VCaP (cell line): ENCODE results near the gene CLEC2D.
"Not testable (repeated sequence)": the region's sequence is repeated elsewhere in the genome, so short reads cannot be mapped to it uniquely, and the experiment has no call there.

Source experiments
- H3K27ac ChIP-seq: fragments of 450-650 bp; 2 replicates; pipeline ENCODE4 v1.5.1; 2017
- TF ChIP-seq, protein P1 (sequence below): fragments of 450-650 bp; conservative IDR thresholded peaks from 2 replicates; pipeline ENCODE4 v1.5.1; 2017; ENCODE audit warnings: mild to moderate bottlenecking, moderate library complexity

CLEC2D gene

DNA sequence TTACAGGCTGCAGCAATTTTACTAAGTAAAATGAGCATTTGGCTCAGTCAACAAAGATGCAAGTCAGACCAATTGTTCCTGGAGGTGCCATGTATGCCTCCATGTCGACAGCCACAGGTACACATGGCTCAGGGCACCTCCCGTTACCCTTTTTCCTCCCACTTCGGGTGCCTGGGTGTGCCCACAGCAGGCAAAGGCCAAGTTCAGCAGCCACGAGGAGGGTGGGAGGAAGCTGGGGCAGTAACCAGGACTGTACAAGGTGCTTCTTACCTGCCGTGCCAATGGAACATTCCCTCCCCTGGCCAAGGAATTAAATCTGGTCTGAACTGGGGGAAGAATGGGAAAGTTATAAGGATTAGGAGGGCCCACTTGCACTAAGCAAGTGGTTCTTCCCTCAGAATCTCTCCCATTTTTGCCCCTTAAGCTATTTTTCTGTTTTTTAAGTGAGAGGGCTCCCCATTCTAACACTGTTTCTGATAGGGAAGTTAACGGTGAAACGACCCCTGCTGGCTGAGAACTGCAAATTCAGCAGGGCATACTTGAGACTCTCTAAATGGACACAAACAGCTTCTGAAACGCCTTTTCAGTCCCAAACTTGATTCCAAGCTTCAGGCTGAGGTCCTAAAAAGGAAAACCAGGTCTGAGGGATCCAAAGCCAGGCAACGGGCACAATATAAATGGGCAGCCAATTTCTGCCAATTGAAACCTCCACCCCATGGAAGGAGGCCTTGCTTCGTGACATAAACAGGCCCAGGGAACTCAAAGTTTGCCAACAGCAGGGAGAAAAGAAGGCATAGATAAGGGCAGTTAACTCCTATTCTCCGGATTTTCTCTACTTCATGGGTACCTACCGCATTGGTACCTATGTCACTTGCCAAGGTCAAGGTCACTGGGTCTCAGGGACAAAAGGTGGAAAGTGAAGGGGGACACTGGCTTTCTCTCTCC lies 38.6 kb downstream of the CLEC2D start:
- TF ChIP-seq, protein P1, sequence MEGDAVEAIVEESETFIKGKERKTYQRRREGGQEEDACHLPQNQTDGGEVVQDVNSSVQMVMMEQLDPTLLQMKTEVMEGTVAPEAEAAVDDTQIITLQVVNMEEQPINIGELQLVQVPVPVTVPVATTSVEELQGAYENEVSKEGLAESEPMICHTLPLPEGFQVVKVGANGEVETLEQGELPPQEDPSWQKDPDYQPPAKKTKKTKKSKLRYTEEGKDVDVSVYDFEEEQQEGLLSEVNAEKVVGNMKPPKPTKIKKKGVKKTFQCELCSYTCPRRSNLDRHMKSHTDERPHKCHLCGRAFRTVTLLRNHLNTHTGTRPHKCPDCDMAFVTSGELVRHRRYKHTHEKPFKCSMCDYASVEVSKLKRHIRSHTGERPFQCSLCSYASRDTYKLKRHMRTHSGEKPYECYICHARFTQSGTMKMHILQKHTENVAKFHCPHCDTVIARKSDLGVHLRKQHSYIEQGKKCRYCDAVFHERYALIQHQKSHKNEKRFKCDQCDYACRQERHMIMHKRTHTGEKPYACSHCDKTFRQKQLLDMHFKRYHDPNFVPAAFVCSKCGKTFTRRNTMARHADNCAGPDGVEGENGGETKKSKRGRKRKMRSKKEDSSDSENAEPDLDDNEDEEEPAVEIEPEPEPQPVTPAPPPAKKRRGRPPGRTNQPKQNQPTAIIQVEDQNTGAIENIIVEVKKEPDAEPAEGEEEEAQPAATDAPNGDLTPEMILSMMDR = peak; percentile 88
- H3K27ac ChIP-seq = no peak overlapping the region

DNA sequence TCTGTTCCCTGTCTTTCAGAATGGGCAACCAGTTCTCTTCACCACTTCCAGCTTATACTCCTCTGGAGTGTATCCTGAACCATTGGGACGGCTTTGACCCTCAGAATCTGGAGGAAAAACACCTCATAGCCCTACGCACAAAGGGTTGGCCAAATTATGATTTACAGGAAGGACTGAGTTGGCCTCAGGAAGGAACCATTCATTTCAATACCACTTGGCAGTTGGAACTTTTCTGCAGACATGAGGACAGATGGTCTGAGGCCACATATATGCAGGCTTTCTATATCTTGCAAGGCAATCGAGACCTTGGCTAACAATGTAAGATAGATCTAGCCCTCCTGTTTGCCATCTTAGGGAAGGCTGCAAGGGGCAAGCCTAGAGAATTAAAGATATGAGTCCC lies 39.3 kb downstream of the CLEC2D start:
- TF ChIP-seq, protein P1 = no peak
- no peak overlapping the region for H3K27ac ChIP-seq

DNA sequence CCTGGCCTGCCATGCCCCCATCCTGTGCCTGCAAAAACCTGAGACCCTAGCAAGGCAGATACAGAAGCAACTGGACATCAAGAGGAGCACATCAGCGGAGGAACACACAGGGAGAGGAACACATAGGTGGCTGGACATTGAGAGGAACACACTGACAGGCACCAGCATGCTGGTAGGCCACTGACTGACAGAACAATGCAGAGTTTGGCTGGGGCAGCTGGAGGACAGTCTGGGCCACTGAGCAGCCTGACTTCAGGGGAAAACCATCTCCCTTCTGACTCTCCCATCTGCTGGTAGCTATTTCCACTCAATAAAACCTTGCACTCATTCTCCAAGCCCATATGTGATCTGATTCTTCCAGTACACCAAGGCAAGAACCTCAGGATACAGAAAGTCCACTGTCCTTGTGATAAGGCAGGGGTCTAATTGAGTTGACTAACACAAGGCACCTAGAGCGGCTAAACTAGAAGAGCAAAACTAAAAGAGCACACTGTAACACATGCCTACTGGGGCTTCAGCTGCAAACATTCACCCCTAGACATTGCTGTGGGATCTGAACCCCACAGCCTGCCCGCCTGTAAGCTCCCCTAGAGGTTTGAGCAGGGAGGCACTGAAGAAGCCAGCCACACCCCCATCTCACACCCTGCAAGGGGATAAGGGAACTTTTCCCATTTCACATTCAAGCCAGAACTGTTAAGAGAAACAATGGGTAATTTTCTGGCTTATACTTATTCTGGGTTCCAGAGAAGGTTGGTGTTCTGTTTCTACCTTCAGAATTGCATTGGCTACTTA lies 41.3 kb downstream of the CLEC2D start:
- no peak overlapping the region for H3K27ac ChIP-seq
- TF ChIP-seq, protein P1 = no peak

DNA sequence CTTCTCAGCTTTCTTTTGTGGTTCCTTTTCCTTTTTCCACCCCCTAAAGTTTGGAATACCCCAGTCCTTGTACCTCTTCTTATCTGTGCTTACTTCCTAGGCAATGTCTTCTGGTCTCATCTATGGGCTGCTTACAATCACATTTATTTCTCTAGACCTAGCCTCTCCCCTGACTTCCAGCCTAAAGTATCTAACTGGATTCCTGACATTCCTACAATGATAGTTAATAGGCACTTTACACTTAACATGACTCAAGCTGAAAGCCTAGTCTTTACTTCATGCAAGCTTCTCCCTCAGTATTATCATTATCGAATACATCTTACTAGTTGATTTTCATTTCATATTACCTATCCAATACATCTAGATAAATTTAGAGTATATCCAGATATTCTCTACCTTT lies 42.2 kb downstream of the CLEC2D start:
- TF ChIP-seq, protein P1 = no peak
- no peak overlapping the region for H3K27ac ChIP-seq

DNA sequence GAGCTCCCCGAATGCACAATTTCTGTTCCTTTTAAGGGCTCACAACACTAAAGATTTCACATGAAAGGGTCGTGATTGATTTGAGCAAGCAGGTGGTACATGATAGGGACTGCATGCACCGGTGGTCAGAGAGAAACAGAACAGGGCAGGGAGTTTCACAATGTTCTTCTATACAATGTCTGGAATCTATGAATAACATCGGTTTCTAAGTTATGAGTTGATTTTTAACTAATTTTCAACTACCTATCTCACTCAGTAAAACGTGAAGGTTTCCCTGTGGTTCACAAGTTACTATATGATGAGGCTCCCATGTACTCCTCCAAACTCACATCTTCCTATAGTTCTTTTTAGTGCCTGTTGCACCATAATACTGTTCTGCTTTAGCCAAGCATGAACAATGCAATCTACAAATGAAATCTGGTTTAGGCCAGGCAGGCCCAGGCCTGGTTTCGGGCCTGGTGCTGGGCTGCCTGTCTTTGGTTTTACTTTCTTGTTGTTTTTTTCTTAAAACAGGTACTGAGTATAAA lies 43.6 kb downstream of the CLEC2D start:
- H3K27ac ChIP-seq = not testable (repeated sequence)

DNA sequence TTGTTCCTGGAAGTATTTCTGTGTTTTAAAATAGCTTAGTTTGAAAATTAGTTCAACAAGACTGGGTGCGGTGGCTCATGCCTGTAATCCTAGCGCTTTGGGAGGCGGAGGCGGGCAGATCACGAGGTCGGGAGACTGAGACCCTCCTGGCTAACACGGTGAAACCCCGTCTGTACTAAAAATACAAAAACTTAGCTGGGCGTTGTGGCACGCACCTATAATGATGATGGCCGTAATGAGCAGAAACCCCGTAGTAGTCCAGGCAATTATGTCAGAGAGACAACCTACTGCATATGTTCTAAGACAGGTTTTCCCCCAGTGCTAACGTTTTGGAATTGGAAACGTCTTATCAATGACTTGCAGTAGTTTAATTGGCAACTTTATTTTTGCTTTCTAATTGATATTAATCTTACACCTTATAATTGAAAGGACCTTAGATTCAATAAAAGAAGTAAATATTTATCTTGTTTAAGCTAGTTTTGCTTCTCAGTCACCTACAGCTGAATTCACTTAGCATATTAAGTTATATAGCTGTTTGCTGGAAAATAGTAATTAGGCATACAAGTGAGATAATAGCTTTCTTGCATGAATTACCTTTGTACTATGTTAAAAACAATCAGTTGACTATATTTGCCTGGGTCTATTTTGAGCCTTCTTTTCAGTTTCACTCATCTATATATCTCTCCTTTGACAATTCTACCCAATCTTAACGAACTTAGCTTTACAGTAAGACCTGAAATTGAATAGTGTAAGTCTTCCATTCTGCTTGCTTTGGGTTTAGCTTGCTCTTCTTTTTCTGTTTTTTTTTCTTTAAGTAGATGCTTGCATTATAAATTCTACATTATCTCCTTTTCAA lies 47.8 kb downstream of the CLEC2D start:
- TF ChIP-seq, protein P1 = no peak
- H3K27ac ChIP-seq = no peak overlapping the region

DNA sequence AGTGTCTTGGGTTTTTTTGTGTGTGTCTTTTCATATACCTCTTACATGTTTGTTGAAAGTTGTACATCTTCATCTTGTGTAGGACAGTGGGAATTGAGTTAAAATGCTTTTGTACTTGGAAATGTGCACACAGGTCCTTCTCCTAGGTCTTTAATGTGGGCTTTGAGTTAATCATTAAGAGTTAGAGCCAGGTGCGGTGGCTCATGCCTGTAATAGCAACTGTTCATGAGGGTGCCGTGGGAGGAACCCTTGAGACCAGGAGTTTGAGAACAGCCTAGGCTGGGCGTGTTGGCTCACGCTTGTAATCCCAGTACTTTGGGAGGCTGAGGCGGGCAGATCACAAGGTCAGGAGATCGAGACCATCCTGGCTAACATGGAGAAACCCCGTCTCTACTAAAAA lies 49.5 kb downstream of the CLEC2D start:
- no peak overlapping the region for H3K27ac ChIP-seq
- TF ChIP-seq, protein P1 = no peak
